NK-92 treated with Interleukin-12 subunit alpha and Interleukin-12 subunit beta, amount 100 ng/mL, for 24 hours (cell line): Measurements from ENCODE around the gene TBX2.
"Not testable (repeated sequence)": the region's sequence is repeated elsewhere in the genome, so short reads cannot be mapped to it uniquely, and the experiment has no call there.

ENCODE experiments used
- DNase-seq: peaks from one replicate; lab custom pipeline; 2025; lab: John Stamatoyannopoulos, UW

TBX2 gene

DNA sequence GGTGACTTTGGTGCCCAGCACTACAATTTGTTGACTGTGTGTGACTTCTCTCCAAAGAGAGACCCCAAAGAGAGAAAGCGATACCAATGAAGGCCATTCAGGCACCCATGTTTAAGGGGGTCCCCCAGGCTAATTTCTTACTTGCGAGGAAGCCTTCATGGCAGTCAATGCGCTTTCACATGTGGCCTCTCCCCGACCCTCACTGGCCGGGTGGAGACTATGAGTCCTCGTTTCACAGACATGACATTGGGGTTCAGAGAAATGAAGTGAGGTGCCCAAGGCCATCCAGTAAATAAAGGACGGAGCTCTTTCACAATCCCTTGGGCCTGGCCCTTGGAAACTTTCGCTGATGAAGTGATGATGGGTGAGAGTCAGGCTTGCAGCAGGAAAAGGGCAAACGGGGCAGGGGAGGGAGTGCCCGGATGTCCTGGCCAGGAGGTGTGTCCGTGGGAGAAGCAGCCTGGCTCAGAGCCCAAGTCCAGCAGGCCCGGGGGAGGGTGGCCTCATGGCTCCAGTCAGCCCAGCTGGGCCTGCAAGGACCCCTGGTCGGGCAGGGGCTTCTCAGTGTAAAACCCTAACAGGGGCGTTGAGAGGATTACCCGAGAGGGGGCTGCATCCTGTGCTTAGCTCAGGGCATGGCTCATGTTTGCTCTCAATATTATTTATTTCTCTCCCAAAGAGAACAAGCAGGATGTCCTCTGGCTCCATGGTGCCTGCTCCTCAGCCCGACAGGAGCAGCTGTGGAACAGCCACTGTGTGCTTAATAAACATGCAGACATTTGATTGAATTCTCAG lies 14.7 kb downstream of the TBX2 start:
- no peak for DNase-seq

DNA sequence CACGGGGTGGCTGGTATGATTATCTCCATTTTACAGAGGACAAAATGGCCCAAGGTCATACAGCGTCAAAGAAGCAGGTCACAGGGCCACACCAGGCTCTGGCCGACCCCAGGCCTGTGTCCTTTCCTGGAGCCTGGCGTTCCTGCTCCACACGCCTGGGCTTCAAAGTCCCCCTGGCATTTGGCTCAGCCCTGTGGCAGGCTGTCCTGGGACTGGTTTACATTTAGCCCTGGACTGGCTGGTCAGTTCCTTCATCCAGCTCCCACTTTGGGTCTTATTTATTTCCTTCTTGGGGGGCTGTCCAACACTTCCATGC lies 15.3 kb downstream of the TBX2 start:
- DNase-seq = no peak

DNA sequence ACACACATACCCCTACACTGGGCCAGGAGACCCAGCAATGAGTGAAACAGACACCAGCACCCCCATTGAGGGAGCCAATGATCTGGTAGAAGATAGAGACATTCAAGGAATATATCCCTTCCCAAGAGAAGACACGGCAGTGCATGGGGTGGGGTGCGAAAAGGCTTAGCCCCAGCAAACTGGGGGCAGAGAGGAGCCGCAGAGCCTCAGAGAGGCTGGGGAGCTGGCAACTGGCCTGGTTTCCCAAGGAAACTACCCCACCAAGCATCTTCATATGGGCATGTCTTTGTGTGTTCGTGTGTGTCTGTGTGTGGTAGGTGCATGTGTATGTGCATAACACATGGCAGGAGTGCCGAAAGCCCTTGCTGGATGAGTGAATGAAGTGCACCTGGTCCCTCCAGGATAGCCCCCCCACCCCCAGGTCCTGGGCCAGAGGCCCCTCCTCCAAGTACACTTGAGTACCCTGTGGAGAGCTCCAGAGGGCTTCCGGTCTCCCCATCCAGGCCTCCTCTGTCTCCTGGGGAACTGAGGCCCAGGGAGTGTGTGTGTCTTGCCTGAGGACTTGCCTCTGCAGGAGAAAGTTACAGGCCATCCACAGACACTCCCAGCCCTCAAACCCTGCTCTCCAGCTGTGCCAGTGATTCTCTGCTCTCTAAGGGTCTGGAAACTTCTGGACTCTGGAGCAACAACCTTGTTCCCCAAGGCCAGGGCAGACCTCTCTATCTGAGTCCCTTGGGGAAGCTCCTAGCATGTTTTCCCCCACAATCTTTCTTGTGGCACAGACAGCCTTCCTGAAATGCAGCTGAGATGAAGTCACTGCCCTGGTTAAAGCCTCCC lies 15.9 kb downstream of the TBX2 start:
- no peak for DNase-seq

DNA sequence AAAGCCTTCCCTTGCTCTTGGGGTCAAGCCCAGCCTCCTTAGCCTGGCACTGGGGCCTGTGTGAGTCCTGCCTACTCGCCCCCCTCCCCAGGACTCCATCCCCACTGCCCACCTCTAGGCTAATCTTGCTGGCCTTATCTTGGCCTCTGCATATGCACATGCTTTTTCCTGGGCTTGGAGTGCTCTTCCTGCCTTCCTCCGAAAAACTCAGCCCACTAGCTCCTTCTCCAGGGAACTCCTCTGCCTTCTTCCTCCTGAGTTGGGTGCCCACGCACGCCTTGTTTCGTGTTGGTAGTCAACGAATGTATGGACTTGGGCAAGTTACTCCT lies 16.5 kb downstream of the TBX2 start:
- DNase-seq = no peak

DNA sequence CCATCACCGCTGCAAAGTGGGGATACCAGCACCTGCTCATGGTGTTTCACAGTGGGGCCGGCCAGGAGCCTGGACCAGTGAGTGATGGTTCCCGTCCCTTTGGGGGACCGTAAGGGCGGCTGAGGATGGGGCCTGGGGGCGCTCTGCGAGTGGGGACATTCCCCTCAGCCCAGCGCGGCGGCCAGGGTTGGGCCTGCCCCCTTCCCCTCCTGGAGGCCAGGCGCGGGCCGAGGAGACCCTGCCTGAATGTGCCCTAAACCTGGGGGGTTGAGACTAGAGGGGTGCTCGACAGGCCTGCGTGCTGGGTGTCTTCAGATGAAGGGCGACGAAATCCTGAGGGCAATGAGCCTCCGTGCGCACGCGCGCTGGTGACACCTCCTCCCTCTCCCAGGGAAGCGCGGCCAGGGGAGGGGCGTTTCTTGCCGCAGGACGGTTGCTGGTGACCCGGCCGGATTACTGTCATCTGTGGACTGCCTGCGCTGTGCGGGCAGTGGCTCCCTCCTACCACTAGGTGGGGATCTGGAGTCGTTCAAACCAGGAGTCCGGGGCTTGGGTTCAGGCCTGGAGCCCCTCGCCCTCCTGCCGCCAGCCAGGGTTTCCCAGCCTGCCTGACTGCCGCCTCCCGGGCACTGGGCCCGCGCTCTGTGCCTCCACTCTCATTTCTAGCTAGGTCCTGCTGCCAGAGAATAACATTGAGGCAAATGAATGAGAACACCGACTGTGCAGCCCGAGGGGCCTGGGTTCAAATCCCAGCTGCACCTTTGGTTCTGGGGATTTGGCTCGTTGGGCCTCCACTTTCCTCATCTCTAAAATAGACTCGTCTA lies 17.1 kb downstream of the TBX2 start:
- DNase-seq = peak; percentile 15

DNA sequence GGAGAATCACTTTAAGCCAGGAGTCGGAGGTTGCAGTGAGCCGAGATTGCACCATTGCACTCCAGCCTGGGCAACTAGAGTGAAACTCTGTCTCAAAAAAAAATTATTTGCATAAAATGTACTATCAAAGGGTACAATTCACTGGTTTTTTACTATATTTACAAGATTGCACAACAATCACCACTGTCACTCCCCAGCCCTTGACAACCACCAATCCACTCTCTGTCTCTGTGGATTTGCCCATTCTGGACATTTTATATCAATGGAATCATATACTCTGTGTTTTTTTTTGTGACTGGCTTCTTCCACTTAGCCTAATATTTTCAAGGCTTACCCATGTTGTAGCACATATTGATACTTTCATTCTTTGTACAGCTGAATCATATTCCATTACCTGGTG lies 18.8 kb downstream of the TBX2 start:
- no peak for DNase-seq

DNA sequence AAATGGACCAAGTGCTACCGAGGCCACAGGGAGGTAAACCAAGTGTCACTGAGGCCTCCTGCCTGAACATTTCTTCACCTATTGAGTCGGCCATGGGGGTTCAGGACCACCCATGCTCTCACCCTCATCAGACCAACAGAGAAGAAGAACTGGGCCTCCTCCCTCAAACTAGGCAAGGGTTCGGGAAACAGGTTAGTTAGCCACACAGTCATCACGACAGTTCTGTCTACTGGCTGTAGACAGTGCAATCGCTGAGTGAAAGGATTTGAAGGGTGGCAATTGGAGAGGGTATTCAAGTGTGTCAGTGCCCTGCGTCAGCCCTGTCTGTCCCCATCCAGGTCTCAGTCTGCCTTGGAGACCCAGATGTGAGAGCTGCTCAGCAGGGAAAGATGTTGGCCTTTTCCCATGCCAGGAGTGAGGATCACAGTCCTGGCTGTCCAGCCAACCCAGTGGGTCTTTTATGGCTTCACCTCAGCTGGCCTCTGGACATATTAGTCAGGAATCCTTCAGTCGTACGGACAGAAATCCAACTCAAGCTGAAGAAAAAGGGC lies 19.9 kb downstream of the TBX2 start:
- no peak for DNase-seq

DNA sequence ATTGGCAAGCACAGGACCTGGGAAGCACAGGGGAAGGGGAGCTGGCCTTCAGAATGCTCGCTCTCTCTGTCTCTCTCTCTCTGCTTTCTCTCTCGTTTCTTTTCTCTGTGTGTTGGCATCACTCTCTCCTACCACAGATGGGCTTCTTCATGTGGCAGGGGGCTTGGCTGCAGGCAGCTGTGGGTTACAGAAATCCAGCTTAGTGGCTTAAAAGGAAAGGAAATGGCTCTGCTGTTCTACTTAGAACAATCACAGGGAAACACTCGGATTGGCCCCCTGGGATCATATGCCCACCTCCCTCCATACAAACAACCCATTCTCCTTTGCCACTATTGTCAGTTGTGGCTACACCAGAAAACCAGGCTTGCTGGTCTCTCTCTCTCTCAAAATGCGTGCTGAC lies 20.4 kb downstream of the TBX2 start:
- DNase-seq = no peak

DNA sequence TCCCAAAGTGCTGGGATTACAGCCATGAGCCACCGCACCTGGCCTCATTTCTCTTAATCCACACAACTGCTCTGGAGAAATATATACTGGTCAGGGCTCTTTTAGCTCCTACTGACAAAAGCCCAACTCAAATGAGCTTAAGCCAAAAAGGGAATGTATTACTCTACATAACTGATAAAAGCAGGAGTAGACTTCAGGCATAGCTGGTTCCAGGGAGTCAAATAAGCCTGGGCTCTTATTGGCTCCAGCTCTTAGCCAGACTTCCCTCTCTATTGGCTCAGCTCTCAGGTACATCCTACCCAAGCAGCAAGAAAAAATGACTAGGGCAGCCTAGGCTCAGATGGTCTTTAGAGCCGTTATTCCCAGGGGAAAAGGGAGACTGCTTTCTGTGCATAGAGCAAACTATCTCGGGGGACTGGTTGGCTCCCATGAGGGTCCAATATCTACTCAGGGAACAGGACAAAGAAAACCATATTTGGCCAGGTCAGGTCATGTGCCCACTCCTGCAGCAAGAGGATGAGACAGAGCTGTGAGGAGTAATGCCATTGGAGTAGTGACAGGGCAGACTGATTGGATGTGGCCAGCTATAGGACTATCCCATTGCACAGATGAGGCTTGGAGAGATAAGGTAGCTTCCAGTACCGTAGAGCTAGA lies 21.2 kb downstream of the TBX2 start:
- no peak for DNase-seq

DNA sequence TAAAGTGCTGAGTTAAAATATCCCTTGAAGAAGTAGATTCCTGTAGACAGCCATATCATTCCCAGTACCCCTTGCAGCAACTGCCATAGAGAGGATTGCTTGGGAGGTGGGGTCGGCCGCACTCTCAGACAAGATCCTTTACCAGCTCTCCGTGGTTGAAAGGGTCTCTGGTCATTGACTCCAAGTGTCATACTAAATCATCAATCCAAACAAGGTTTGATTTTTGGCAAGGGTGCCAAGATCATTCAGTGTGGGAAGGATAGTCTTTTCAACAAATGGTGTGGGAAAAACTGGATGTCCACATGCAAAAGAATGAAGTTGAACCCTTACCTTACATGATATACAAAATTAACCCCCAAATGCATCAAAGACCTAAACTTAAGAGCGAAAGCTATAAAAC lies 21.8 kb downstream of the TBX2 start:
- DNase-seq = no peak

DNA sequence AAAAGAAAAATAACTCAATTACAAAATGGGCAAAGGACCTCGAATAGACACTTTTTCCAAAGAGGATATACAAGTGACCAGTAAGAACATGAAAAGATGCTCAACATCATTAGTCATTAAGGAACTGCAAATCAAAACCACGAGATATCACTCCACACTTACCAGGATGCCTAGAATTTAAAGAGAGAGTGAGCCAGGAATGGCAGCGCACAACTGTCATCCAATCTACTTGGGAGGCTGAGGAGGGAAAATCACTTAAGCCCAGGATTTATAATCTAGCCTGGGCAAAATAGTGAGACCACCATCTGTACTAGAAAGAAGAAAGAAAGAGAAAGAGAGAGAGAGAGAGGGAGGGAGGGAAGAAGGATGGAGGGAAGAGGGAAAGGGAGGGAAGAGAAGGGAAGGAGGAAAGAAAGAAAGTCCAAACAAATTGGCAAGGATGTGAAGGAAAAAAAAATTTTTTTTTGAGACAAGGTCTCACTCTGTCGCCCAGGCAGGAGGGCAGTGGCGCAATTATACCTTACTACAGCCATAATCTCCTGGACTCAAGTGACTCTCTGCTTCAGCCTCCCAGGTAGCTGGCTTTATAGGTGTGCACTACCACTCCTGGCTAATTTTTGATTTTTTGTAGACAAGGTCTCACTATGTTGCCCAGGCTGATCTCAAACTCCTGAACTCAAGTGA lies 22.6 kb downstream of the TBX2 start:
- DNase-seq = no peak

DNA sequence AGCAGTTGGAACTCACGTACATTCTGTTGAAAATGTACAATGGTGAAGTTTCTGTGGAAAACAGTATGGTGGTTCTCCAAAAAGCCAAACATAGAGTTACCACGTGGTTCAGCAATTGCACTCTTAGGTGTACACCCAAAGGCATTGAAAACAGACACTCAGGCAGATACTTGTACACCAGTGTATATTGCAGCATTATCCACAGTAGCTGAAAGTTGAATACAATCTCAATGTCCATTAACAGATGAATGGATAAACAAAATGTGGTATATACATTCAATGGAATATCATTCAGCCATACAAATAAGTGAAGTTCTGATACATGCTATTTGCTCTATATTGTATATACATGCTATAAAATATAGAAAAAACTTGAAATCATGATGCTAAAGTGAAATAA lies 23.2 kb downstream of the TBX2 start:
- no peak for DNase-seq

DNA sequence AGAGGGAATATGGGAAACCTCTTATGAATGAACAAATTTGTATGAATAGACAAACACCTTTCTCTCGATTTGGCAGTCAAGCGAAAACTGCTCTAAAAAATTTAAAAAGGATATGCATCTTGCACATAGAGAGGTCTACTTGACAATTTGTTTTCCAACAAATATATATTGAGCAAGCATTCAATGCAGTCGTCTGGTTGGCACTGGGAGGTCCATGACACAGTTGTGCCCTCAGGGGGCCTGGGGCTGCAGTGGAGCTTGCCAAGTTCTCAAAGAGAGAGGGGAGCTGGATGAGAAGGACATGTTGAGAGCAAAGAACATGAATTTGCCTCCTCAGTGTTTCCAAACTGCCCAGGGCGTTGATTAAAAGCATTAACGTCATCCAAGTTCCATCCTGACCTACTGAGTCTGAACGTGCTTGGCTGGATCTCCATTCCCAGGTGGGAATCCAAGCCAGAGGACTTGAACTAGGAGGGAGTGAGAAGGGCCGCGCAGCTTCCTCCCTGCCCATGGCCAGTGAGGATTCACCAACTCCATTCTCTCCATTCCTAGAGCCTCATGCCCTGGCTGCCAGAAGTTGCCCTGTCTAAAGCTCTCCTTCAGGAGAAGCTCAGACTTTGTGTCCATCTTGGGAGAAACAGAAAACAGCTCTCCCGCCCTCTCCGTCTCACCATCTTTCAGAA lies 24.5 kb downstream of the TBX2 start:
- no peak for DNase-seq

DNA sequence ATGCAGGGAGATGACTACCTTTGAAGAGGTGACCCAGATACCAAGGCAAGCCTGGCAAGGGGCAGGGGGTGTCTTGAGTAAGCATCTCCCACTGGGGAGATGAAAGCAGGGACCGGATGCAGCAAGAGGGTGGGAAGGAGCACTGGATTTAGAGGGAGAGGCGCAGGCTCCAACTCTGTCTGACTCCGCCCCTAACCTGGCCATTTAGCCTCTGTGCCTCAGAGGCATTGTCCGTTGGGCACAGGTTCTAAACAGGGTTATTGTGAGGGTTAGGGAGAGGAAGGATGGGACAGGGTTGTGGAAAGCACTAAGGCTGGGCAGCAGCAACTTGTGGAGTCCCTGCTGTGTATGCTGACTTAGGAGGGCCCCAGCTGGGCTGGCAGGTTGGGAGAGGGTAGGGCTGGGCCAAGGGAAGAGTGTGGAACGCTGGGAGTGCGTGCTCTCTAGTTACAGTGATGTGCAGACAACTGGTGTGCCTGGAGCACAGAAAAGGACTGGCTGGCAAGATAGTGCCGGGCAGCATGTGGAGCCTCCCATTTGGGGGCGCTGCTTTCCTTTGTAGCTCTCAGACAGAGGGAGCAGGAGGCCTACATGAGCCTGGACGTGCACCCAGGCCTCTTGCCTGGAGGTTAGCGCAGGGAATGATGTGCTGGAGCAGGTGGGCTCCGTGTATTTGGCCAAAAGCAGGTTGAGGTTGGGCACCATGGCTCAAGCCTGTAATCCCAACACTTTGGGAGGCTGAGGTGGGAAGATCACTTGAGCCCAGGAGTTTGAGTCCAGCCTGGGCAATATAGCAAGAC lies 26.2 kb downstream of the TBX2 start:
- DNase-seq = no peak

DNA sequence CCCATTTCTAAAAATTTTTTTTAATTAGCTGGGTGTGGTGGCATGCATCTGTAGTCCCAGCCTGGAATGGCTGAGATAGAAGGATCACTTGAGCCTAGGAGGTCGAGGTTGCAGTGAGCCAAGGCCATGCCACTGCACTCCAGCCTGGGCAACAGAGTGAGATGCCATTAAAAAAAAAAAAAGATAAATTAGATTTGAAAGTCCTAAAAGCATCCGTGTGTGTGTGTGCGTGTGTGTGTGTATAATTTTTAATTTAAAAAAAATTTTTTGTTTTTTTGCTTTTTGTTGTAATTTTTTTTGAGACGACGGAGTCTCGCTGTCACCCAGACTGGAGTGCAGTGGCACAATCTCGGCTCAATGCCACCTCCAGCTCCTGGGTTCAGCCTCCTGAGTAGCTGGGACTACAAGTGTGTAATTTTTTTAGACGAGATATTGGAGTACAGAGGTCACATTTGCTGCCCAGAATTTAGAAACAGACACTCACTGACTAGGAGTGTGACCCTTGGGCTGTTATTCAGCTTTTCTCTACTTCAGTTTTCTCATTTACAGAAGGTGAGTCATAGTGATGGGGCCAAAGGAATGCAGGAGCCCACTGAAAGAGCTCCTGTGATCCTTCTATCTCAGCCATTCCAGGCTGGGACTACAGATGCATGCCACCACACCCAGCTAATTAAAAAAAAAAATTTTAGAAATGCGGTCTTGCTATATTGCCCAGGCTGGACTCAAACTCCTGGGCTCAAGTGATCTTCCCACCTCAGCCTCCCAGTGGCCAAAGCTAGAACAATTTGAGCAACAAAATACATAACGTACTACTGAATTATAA lies 27.1 kb downstream of the TBX2 start:
- DNase-seq = no peak

DNA sequence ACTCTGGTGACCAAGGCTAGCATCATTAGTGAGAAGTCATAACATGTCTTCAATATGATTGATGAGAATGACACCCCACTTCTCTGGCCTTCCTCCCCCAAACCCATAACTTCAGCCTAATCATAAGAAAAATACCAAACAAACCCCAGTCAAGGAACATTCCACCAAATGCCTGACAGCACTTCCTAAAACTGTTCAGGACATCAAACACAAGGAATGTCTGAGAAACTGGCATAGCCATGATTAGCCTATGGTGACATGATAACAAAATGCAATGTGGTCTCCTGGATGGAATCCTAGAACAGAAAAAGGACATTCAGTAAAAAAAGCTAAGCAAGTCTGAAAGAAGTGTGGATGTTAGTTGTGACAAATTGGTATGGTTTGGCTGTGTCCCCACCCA lies 27.9 kb downstream of the TBX2 start:
- no peak for DNase-seq

DNA sequence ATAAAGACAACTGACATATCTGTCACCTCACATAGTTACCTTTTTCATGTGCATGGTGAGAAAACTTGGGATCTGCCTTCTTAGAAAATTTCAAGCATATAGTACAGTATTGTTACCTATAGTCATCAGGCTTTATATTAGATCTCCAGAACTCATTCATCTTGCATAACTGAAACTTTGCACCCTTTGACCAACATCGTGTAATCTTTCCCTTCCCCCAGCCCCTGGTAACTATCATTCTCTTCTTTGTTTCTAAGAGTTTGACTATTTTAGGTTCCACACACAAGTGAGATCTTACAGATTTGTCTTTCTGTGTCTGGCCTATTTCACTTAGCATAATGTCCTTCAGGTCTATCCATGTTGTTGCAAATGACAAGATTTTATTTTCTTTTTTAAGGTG lies 29.6 kb downstream of the TBX2 start:
- DNase-seq = no peak

DNA sequence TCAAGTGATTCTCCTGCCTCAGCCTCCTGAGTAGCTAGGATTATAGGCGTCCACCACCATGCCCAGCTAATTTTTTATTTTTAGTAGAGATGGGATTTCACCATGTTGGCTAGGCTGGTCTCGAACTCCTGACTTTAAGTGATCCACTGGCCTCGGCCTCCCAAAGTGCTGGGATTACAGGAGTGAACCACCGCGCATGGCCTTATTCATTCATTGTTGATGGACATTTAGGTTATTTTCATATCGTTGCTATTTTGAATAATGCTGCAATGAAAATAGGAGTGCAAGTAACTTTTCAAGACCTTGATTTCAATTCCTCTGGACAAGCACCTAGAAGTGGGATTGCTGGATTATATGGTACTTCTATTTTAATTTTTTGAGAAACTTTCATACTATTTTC lies 30.2 kb downstream of the TBX2 start:
- not testable (repeated sequence) for DNase-seq
